HepG2 (cell line): Measurements from ENCODE around the gene CBY1. TPM values are rescaled to one million over a fixed set of nuclear protein-coding genes. Genes with fewer than 3 reads are reported as not detected.

ENCODE experiments used
- BHLHE40 ChIP-seq: IDR thresholded peaks from 2 replicates; pipeline ENCODE4 v1.6.1; 2011; ENCODE audit warnings: low read length, improper control_type of control experiment
- CBX1 ChIP-seq: IDR thresholded peaks from one replicate; pipeline ENCODE4 v1.6.1; 2016; ENCODE audit warnings: antibody characterized with exemption, low read depth
- CENPX ChIP-seq: sonication (generic); formaldehyde crosslinking; IDR thresholded peaks from 2 replicates; pipeline ENCODE4 v1.9.0; 2021; ENCODE audit warnings: mild to moderate bottlenecking, missing genetic modification reagents, moderate library complexity
- CHCHD3 ChIP-seq: sonication (generic); formaldehyde crosslinking; IDR thresholded peaks from 2 replicates; pipeline ENCODE4 v1.8.0; 2022; ENCODE audit warnings: mild to moderate bottlenecking, missing genetic modification reagents, moderate library complexity
- MATR3 ChIP-seq: sonication (generic); formaldehyde crosslinking; IDR thresholded peaks from 2 replicates; pipeline ENCODE4 v1.4.0; 2020; ENCODE audit warnings: missing genetic modification reagents
- MBD4 ChIP-seq: IDR thresholded peaks from 2 replicates; pipeline ENCODE4 v1.6.1; 2012; ENCODE audit warnings: low read length, inconsistent platforms, borderline replicate concordance
- MXD4 ChIP-seq: IDR thresholded peaks from 2 replicates; pipeline ENCODE4 v1.6.1; 2016; ENCODE audit warnings: mild to moderate bottlenecking, missing biosample characterization, missing genetic modification reagents
- NCOA5 ChIP-seq: sonication (generic); formaldehyde crosslinking; IDR thresholded peaks from 2 replicates; pipeline ENCODE4 v1.4.0; 2020; ENCODE audit warnings: missing genetic modification reagents
- NFATC3 ChIP-seq: sonication (generic); formaldehyde crosslinking; IDR thresholded peaks from 2 replicates; pipeline ENCODE4 v1.5.1; 2020; ENCODE audit warnings: mild to moderate bottlenecking, missing genetic modification reagents
- SALL1 ChIP-seq: sonication (generic); formaldehyde crosslinking; IDR thresholded peaks from 2 replicates; pipeline ENCODE4 v1.8.0; 2022; ENCODE audit warnings: mild to moderate bottlenecking, missing genetic modification reagents
- SMYD3 ChIP-seq: sonication (generic); formaldehyde crosslinking; IDR thresholded peaks from 2 replicates; pipeline ENCODE4 v1.8.1; 2023; ENCODE audit warnings: mild to moderate bottlenecking, missing genetic modification reagents
- SOX6 ChIP-seq, 2 experiments: fragments of 450-650 bp in 1 of 2; sonication (generic) in 1 of 2; formaldehyde crosslinking in 1 of 2; IDR thresholded peaks; 2 replicates each; pipeline versions ENCODE4 v1.4.0 to v1.6.1; 2017 to 2020; ENCODE audit warnings: antibody characterized with exemption in 1 of 2, mild to moderate bottlenecking in 1 of 2, missing genetic modification reagents in 1 of 2
- TFAP4 ChIP-seq: sonication (generic); IDR thresholded peaks from 2 replicates; pipeline ENCODE4 v1.6.1; 2016; ENCODE audit warnings: low read depth, borderline replicate concordance
- THAP11 ChIP-seq: IDR thresholded peaks from 2 replicates; pipeline ENCODE4 v1.6.1; 2016; ENCODE audit warnings: missing biosample characterization, missing genetic modification reagents
- YY1 ChIP-seq: IDR thresholded peaks from 2 replicates; pipeline ENCODE4 v1.6.1; 2011; ENCODE audit warnings: low read length, low read depth, moderate library complexity, mild to moderate bottlenecking; ENCODE audit not compliant: insufficient read depth, insufficient replicate concordance
- ZHX1 ChIP-seq: sonication (generic); formaldehyde crosslinking; IDR thresholded peaks from 2 replicates; pipeline ENCODE4 v1.8.1; 2022; ENCODE audit warnings: low read depth, mild to moderate bottlenecking, missing genetic modification reagents
- ZNF225 ChIP-seq: sonication (generic); formaldehyde crosslinking; IDR thresholded peaks from 2 replicates; pipeline ENCODE4 v1.4.0; 2020; ENCODE audit warnings: mild to moderate bottlenecking, missing genetic modification reagents
- ZNF251 ChIP-seq: sonication (generic); formaldehyde crosslinking; IDR thresholded peaks from 2 replicates; pipeline ENCODE4 v1.9.0; 2021; ENCODE audit warnings: mild to moderate bottlenecking, missing genetic modification reagents
- ZNF432 ChIP-seq: sonication (generic); formaldehyde crosslinking; IDR thresholded peaks from 2 replicates; pipeline ENCODE4 v1.5.0; 2020; ENCODE audit warnings: missing genetic modification reagents, mild to moderate bottlenecking, borderline replicate concordance
- ZNF609 ChIP-seq: sonication (generic); formaldehyde crosslinking; IDR thresholded peaks from 2 replicates; pipeline ENCODE4 v1.4.0; 2020; ENCODE audit warnings: mild to moderate bottlenecking, missing genetic modification reagents, borderline replicate concordance
- ZNF891 ChIP-seq: sonication (generic); formaldehyde crosslinking; IDR thresholded peaks from 2 replicates; pipeline ENCODE4 v1.5.0; 2020; ENCODE audit warnings: mild to moderate bottlenecking, missing genetic modification reagents
- polyA plus RNA-seq, 8 experiments: library from polyadenylated mRNA; depleted of rRNA in 3 of 8; stranded (reverse) in 7 of 8; unstranded in 1 of 8; fragments of >200 nt; fragmentation: Illumina TruSeq in 4 of 8; extraction: Trizol in 4 of 8; gene quantifications; 2 replicates each; pipeline versions ENCODE4 v1.2.1 to v1.2.3, GENCODE V29; 2011 to 2016; ENCODE audit warnings: low read depth in 4 of 8, missing spikeins in 1 of 8, mixed read lengths in 1 of 8; ENCODE audit not compliant: insufficient read depth in 1 of 8
- total RNA-seq, 5 experiments: library from RNA; depleted of rRNA; stranded (reverse); fragments of >200 nt; fragmentation: Illumina TruSeq; extraction: Trizol; gene quantifications; 2 replicates each; pipeline ENCODE4 v1.2.3, GENCODE V29; 2016; ENCODE audit warnings: low read depth in 1 of 5
- TF ChIP-seq, protein P1 (sequence below): sonication (generic); formaldehyde crosslinking; IDR thresholded peaks from 2 replicates; pipeline ENCODE4 v1.8.1; 2023; ENCODE audit warnings: missing genetic modification reagents, mild to moderate bottlenecking, borderline replicate concordance

CBY1 gene
- total and polyA plus RNA-seq, 2 of the 13 experiments (the other 11 are each of a cell fraction or from before 2014, with no cell fraction given), result 19.7 to 20.3 TPM

DNA sequence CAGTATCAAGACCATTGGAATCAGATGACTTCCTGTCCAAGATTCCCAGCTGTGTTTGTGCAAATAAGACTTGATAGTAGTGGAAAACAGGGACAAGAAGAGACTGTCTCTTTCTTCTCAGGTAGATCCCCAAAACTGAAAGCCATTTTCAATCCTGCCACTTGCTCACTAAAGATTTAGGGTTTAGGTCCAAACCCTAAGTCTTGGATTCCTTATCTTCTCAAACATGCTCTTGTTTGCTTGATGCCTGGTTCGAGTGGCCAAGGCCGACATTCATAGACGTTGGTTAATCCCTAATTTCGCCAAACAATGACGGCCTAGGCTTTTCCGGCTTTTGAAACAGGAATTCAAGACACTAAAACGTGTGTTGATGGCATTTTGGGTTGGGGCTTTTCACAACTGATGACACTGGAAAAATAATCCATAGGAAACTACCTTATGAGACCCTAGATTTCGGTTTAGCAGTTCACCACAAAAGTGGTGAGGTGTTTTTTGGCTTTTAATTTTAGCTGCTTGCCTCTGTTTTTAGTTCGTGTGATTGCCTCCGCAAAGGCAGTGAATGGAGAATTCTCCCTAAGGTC, 48.3 kb downstream of the CBY1 start (continued):
- TF ChIP-seq SALL1 (CRISPR knock-in tag), result no peak
- TF ChIP-seq NCOA5, result no peak
- TF ChIP-seq ZNF251 (CRISPR knock-in tag), result no peak
- TF ChIP-seq SMYD3, result no peak
- TF ChIP-seq NFATC3, result no peak
- no peak for TF ChIP-seq MBD4
- no peak for TF ChIP-seq ZNF432 (CRISPR knock-in tag)
- TF ChIP-seq SOX6 (IDR thresholded peaks at IDR 0.05), result no peak
- peak; percentile 39 for TF ChIP-seq SOX6 (CRISPR knock-in tag; IDR thresholded peaks at IDR 0.05)
- TF ChIP-seq, protein P1, sequence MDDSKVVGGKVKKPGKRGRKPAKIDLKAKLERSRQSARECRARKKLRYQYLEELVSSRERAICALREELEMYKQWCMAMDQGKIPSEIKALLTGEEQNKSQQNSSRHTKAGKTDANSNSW (CRISPR knock-in tag), result no peak
- no peak for TF ChIP-seq ZNF609 (CRISPR knock-in tag)
- no peak for TF ChIP-seq CENPX (CRISPR knock-in tag)
- TF ChIP-seq ZNF891 (CRISPR knock-in tag), result no peak
- 0 out of 2 replicates have a peak, but pooled peaks have one; percentile 14 for TF ChIP-seq THAP11 (CRISPR knock-in tag)
- TF ChIP-seq CHCHD3, result no peak
- TF ChIP-seq ZNF225 (CRISPR knock-in tag), result no peak
- TF ChIP-seq ZHX1 (CRISPR knock-in tag), result no peak
- TF ChIP-seq YY1, result no peak
- TF ChIP-seq MXD4 (CRISPR knock-in tag), result no peak
- peak; percentile 84 for TF ChIP-seq TFAP4
- TF ChIP-seq BHLHE40, result no peak
- TF ChIP-seq MATR3, result no peak
- TF ChIP-seq CBX1, result no peak
